GM18511 (cell line): Measurements from ENCODE around the gene PGM2L1.
"Not testable (repeated sequence)": the region's sequence is repeated elsewhere in the genome, so short reads cannot be mapped to it uniquely, and the experiment has no call there.

Experiments
- ATAC-seq: cut with Tn5 transposase; IDR thresholded peaks from one replicate; pipeline ENCODE4 v1.9.1; 2021; ENCODE audit warnings: mild to moderate bottlenecking, moderate library complexity; ENCODE audit not compliant: unreplicated experiment

The PGM2L1 gene

GRCh38 chr11:74403607-74404321, 5.5 kb upstream of the PGM2L1 start:
- ATAC-seq = no peak

GRCh38 chr11:74400606-74401005, 2.4 kb upstream of the PGM2L1 start:
- ATAC-seq = no peak

GRCh38 chr11:74397501-74398243, 561 bp downstream of the PGM2L1 start:
- peak; percentile 25 for ATAC-seq

GRCh38 chr11:74392256-74392655, 6.0 kb downstream of the PGM2L1 start:
- no peak for ATAC-seq

GRCh38 chr11:74391193-74391592, 7.0 kb downstream of the PGM2L1 start:
- ATAC-seq = no peak

GRCh38 chr11:74390697-74391096, 7.5 kb downstream of the PGM2L1 start:
- ATAC-seq = no peak

- ATAC-seq = peak; percentile 45
Measured at GRCh38 chr11:74388678-74389327, 9.4 kb downstream of the PGM2L1 start.

- no peak for ATAC-seq
Measured at GRCh38 chr11:74384641-74385040, 13.6 kb downstream of the PGM2L1 start.

GRCh38 chr11:74380746-74381439, 17.3 kb downstream of the PGM2L1 start:
- no peak for ATAC-seq

GRCh38 chr11:74377689-74378088, 20.5 kb downstream of the PGM2L1 start:
- no peak for ATAC-seq

GRCh38 chr11:74373382-74373781, 24.9 kb downstream of the PGM2L1 start:
- no peak for ATAC-seq

- no peak for ATAC-seq
Measured at GRCh38 chr11:74371269-74372052, 26.8 kb downstream of the PGM2L1 start.

GRCh38 chr11:74370123-74370522, 28.1 kb downstream of the PGM2L1 start:
- no peak for ATAC-seq

- no peak for ATAC-seq
Measured at GRCh38 chr11:74367881-74368280, 30.4 kb downstream of the PGM2L1 start.

- no peak for ATAC-seq
Measured at GRCh38 chr11:74366576-74366975, 31.7 kb downstream of the PGM2L1 start.

- not testable (repeated sequence) for ATAC-seq
Measured at GRCh38 chr11:74365805-74366204, 32.4 kb downstream of the PGM2L1 start.

- ATAC-seq = no peak
Measured at GRCh38 chr11:74357449-74357848, 40.8 kb downstream of the PGM2L1 start.

GRCh38 chr11:74355626-74356025, 42.6 kb downstream of the PGM2L1 start:
- ATAC-seq = no peak

- no peak for ATAC-seq
Measured at GRCh38 chr11:74354036-74354435, 44.2 kb downstream of the PGM2L1 start.

GRCh38 chr11:74347381-74347780, 50.9 kb downstream of the PGM2L1 start:
- no peak for ATAC-seq
